Calu3 (cell line): ENCODE data around the gene WAS. TPM values are rescaled to one million over a fixed set of nuclear protein-coding genes. Genes with fewer than 3 reads are reported as not detected.
"Not testable (repeated sequence)": the region's sequence is repeated elsewhere in the genome, so short reads cannot be mapped to it uniquely, and the experiment has no call there.

Experiments used
- BruUV-seq: library from RNA; stranded (reverse); fragments of 400-500 nt; replicated peaks from 2 replicates; lab custom pipeline; 2021; lab: Mats Ljungman, UMichigan
- CTCF ChIA-PET: fragments of 300-600 bp; sonication (Branson Sonifier 250); formaldehyde crosslinking; loops from one replicate; lab custom pipeline; 2022; ENCODE audit warnings: antibody characterized with exemption; lab: Charles Lee
- DNase-seq: peaks from one replicate; pipeline ENCODE4 v3.0.0; 2022
- H3K27ac Mint-ChIP-seq: one replicate; pipeline ENCODE4 v1.8.0; 2022; ENCODE audit warnings: mixed read lengths; ENCODE audit not compliant: unreplicated experiment
- H3K27me3 Mint-ChIP-seq: one replicate; pipeline ENCODE4 v1.8.0; 2022; ENCODE audit warnings: mixed read lengths; ENCODE audit not compliant: unreplicated experiment
- H3K36me3 Mint-ChIP-seq: one replicate; pipeline ENCODE4 v1.8.0; 2022; ENCODE audit warnings: mild to moderate bottlenecking, moderate library complexity, mixed read lengths; ENCODE audit not compliant: insufficient read depth, unreplicated experiment
- H3K4me1 Mint-ChIP-seq: one replicate; pipeline ENCODE4 v1.8.0; 2022; ENCODE audit warnings: mild to moderate bottlenecking, low read depth, mixed read lengths; ENCODE audit not compliant: unreplicated experiment
- H3K4me3 Mint-ChIP-seq: one replicate; pipeline ENCODE4 v1.8.0; 2022; ENCODE audit warnings: mild to moderate bottlenecking, low read depth, moderate library complexity, mixed read lengths; ENCODE audit not compliant: unreplicated experiment
- H3K9me3 Mint-ChIP-seq: one replicate; pipeline ENCODE4 v1.8.0; 2022; ENCODE audit warnings: low read depth, mixed read lengths; ENCODE audit not compliant: unreplicated experiment
- CTCF ChIP-seq: fragments of 200-600 bp; IDR thresholded peaks from one replicate; pipeline ENCODE4 v1.8.0; 2022; ENCODE audit warnings: antibody characterized with exemption; ENCODE audit not compliant: unreplicated experiment
- intact Hi-C: fragments of 100-400 bp; cut with micrococcal nuclease; formaldehyde crosslinking; loops from one replicate; pipeline ENCODE4 v1.10.0; 2022; ENCODE audit not compliant: unreplicated experiment
- total RNA-seq: library from RNA; stranded (reverse); gene quantifications from 2 replicates; pipeline ENCODE4 v1.2.3, GENCODE V29; 2022

WAS gene
- total RNA-seq, 1 experiment from 2014 or later: not detected

- Mint-ChIP-seq H3K27ac (peak overlapping the region; percentile 79), H3K4me1 (peaks cover 9% of the 10 kb centered on the region), H3K27me3 (no peaks in the 10 kb centered on the region), H3K9me3 (no peaks in the 10 kb centered on the region), H3K4me3 (peak overlapping the region; percentile 96), H3K36me3 (peaks cover 24% of the 10 kb centered on the region)
- no peak for TF ChIP-seq CTCF
- CTCF ChIA-PET: no interaction called here
- intact Hi-C loops: no loop called here
- DNase-seq: peak; percentile 92
- BruUV-seq: no TSS peak
Observed at GRCh38 chrX:48676106-48676892, 7.3 kb upstream of the WAS start.

- CTCF ChIA-PET: no interaction called here
Observed at GRCh38 chrX:48676893-48677270, 6.7 kb upstream of the WAS start.

GRCh38 chrX:48677516-48677915, 6.1 kb upstream of the WAS start:
- Mint-ChIP-seq H3K27ac (peak overlapping the region; percentile 79), H3K4me1 (peaks cover 9% of the 10 kb centered on the region), H3K36me3 (peaks cover 24% of the 10 kb centered on the region), H3K4me3 (peak overlapping the region; percentile 96), H3K9me3 (no peaks in the 10 kb centered on the region), H3K27me3 (no peaks in the 10 kb centered on the region)
- intact Hi-C loops: no loop called here
- no peak for TF ChIP-seq CTCF
- BruUV-seq: no TSS peak
- CTCF ChIA-PET: no interaction called here
- no peak for DNase-seq

More at GRCh38 chrX:48676893-48677270, 6.7 kb upstream of the WAS start:
- no peak for DNase-seq
- H3K27me3 Mint-ChIP-seq: no peaks in the 10 kb centered on the region
- H3K4me3 Mint-ChIP-seq: peak overlapping the region; percentile 96
- H3K27ac Mint-ChIP-seq: peak overlapping the region; percentile 79
- TF ChIP-seq CTCF: no peak
- no peaks in the 10 kb centered on the region for H3K9me3 Mint-ChIP-seq
- BruUV-seq: no TSS peak
- H3K36me3 Mint-ChIP-seq: peaks cover 24% of the 10 kb centered on the region
- intact Hi-C loops: no loop called here
- peaks cover 9% of the 10 kb centered on the region for H3K4me1 Mint-ChIP-seq

GRCh38 chrX:48680467-48680866, 3.1 kb upstream of the WAS start:
- Mint-ChIP-seq H3K36me3 (peaks cover 17% of the 10 kb centered on the region), H3K27me3 (peaks cover 22% of the 10 kb centered on the region)
- DNase-seq, intact Hi-C loops, H3K27ac Mint-ChIP-seq, H3K4me1 Mint-ChIP-seq, BruUV-seq, CTCF ChIA-PET, H3K4me3 Mint-ChIP-seq, H3K9me3 Mint-ChIP-seq: not testable (repeated sequence)

- H3K27ac Mint-ChIP-seq, intact Hi-C loops, H3K9me3 Mint-ChIP-seq, H3K4me1 Mint-ChIP-seq, H3K4me3 Mint-ChIP-seq, DNase-seq, CTCF ChIA-PET, BruUV-seq: not testable (repeated sequence)
- peaks cover 13% of the 10 kb centered on the region for H3K36me3 Mint-ChIP-seq
- H3K27me3 Mint-ChIP-seq: peaks cover 27% of the 10 kb centered on the region
Observed at GRCh38 chrX:48680925-48681324, 2.7 kb upstream of the WAS start.
